ENCODE measurements around the gene SMIM41.

The SMIM41 gene

DNA sequence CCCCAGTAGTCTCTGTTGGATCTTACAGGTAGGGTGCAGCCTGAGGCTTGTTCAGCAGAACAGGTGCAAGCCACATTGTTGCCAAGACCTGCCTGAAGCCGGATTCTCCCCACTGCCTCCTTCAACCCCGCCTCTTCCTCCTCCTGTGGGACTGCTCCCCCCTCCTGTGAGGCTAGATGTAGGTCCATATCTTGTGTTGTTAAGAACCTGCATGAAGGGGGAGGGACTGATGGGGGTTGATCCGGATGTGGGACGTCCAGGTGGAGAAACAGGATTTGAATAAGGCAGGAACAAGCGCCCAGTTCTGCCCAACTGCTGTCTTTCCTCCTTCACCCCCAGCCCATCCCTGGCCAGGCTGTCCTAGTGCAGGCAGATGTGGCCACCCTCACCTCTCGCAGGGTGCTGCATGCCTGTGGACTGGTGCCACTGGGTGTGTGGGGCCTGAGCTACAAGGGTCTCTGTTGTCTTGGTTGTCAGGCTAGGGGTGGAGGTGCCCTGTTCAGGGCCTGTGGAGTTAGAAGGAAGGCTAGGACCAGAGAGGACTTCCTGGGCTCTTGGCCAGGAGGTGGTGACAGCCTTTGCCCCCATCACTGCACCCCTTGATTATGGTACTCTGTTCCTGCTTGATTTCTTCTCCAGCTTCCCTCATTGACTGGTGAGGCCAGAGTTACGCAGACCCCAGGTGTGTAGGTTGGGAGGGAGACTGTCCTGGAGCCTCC is 26.9 kb upstream of the SMIM41 start:
- DNase-seq = no peak

DNA sequence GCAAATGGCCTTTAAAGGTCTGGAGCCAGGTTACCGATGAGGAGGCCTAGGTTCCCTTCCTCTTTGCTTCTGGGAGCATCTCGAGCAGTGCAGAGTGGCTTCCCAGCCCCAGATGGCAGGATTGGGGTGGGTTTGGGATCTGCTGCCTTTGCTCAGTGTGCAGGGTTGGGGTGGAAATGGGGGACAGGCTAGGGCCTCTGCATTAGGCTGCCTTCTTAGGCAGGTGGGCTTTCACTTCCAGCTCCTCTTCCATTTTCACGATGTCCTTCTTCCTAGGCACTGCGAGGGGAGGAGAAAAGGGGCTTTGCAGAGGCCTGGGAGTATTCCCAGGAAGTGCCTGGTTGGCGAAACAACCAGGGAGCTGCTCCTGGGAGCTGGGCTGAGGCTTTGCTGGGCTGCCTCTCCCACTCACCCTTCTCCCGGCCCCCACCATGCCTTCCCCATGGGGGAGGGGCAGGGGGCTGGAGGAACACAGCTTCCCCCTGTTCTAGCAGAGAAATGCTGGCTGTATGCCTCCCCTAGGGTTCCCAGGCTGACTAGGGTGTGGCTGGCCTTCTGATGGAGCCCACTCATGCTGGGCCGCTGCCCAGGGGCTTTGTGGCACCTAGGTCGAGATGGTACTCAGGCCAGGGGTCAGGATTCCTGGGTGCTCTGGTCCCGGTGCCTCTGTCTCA is 25.8 kb upstream of the SMIM41 start:
- no peak for DNase-seq

DNA sequence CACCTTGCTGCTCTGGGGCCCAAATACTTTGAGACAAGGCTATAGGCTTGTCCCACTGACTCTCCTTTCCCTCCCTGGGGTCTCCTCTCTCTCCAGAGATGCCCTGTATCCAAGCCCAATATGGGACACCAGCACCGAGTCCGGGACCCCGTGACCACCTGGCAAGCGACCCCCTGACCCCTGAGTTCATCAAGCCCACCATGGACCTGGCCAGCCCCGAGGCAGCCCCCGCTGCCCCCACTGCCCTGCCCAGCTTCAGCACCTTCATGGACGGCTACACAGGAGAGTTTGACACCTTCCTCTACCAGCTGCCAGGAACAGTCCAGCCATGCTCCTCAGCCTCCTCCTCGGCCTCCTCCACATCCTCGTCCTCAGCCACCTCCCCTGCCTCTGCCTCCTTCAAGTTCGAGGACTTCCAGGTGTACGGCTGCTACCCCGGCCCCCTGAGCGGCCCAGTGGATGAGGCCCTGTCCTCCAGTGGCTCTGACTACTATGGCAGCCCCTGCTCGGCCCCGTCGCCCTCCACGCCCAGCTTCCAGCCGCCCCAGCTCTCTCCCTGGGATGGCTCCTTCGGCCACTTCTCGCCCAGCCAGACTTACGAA is 25.2 kb upstream of the SMIM41 start:
- DNase-seq = no peak

DNA sequence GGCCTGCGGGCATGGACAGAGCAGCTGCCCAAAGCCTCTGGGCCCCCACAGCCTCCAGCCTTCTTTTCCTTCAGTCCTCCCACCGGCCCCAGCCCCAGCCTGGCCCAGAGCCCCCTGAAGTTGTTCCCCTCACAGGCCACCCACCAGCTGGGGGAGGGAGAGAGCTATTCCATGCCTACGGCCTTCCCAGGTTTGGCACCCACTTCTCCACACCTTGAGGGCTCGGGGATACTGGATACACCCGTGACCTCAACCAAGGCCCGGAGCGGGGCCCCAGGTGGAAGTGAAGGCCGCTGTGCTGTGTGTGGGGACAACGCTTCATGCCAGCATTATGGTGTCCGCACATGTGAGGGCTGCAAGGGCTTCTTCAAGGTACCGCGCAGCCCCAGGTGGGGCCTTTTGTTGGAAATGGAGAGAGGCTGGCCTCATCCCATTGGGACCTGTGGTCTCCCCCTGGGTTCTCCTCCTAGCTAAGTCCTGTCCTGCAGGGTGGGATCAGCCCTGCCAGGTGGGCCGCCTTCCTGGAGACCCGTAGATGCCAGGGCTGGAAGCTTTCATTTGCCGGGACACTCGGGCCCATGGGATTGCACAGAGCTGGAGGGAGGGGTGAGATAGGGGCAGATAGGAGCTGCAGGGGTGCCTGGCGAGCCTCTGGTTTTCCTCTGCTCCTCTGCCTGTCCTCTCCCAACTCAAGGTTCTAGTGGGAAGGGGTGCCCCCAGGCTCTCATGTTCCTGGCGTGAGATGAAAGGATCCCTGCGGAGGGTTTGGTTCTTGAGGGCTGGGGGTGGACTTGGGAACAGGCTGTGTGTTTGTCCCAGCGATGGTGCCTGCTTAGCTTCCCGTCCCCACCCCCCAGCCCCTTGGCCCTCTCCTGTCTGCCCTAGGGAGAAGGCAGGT is 24.4 kb upstream of the SMIM41 start:
- no peak for DNase-seq

DNA sequence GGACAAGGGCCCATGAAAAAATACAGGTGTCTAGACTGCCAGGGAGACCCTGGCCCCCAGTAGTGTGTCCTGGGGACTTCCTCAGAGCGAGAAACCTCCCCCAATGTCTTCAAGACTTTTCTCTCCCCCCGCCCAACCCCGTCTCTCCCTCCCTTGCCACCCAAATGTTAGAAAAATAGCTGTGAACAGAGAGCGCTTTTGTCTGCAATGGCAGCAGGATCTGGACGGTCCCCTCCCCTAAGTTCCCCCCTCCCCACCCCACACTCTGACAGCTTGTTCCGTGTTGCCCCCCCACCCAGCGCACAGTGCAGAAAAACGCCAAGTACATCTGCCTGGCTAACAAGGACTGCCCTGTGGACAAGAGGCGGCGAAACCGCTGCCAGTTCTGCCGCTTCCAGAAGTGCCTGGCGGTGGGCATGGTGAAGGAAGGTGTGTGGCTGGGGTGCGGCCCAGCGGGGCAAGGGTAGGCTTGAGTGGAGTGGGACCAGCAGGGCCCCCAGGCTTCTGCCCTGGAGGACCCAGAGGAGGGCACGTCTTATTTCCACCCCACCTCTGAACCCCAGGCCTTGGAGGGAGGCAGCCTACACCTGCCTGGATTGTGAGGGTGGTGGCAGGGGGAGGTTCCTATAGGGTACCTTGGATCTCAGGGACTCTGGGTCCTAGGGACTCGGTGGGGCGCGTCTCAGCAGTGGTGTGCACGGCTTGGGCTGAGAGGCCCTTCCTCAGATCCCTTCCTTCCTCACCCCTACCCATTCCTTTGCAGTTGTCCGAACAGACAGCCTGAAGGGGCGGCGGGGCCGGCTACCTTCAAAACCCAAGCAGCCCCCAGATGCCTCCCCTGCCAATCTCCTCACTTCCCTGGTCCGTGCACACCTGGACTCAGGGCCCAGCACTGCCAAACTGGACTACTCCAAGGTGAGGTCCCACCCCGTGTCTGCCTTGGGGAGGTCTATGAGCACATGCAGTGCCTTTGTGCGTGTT is 23.5 kb upstream of the SMIM41 start:
- DNase-seq = no peak

DNA sequence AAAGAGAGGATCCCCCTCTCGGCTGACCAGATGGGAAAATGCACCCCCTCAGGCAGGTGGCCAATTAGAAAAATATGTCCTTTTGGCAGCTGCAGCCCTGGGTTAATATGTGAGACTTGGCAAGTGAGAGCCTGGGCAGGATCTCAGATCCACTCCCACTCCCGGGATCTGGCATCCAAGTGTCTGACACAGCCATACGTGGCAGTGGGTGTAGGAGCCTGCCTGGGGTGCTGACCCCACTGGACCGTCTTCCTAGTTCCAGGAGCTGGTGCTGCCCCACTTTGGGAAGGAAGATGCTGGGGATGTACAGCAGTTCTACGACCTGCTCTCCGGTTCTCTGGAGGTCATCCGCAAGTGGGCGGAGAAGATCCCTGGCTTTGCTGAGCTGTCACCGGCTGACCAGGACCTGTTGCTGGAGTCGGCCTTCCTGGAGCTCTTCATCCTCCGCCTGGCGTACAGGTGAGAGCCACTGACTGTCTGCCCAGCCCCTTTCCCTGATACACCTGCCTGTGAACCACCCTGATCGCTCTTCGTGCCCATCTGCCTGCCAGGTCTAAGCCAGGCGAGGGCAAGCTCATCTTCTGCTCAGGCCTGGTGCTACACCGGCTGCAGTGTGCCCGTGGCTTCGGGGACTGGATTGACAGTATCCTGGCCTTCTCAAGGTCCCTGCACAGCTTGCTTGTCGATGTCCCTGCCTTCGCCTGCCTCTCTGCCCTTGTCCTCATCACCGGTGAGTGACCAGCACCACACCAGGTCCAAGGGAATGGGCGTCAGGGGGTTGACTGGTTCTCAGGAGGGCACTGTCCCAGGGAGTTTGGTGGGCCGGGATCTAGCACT is 22.5 kb upstream of the SMIM41 start:
- no peak for DNase-seq

DNA sequence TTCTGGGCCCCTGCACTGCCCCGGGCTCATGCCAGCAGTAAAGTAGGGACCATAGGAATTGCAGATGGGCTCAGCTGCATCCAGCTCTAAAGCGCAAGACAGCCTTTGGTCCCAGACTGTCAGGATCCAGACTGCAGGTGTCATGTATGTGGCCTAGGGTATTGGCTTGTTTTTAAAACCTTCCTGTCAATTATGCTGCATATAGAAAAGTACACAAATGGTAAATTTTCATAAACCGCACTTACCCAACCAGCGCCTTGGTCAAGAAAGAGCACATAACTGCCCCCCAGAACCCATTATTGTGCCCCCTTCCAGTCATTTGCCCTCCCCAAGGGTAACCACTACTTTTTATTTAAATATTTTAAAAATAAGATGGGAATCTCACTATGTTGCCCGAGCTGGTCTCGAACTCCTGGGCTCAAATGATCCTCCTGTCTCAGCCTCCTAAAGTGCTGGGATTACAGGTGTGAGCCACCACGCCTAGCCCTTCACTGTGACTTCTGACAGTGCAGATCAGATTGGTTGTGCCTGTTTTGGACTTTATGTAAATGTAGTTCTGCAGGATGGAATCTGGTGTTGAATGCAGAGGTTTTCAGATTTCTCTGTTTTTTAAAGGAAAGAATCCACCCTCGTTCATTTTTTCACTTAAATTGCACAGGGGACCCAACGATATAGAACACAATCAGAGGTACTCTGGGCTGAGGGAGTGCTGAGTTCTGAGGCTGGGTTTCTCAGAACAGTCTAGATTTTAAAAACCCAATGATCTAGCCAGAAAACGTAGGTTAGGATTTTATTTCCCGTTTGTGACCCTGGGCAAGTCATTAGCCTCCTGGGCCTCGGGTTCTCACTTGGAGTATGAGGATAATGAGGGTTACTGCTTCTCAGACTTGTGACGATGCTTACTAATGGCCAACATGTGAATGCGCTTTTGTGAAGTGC is 21.6 kb upstream of the SMIM41 start:
- no peak for DNase-seq

DNA sequence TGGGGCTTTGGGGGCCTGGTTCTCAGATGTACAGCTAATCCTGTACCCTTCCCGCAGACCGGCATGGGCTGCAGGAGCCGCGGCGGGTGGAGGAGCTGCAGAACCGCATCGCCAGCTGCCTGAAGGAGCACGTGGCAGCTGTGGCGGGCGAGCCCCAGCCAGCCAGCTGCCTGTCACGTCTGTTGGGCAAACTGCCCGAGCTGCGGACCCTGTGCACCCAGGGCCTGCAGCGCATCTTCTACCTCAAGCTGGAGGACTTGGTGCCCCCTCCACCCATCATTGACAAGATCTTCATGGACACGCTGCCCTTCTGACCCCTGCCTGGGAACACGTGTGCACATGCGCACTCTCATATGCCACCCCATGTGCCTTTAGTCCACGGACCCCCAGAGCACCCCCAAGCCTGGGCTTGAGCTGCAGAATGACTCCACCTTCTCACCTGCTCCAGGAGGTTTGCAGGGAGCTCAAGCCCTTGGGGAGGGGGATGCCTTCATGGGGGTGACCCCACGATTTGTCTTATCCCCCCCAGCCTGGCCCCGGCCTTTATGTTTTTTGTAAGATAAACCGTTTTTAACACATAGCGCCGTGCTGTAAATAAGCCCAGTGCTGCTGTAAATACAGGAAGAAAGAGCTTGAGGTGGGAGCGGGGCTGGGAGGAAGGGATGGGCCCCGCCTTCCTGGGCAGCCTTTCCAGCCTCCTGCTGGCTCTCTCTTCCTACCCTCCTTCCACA is 20.7 kb upstream of the SMIM41 start:
- no peak for DNase-seq

DNA sequence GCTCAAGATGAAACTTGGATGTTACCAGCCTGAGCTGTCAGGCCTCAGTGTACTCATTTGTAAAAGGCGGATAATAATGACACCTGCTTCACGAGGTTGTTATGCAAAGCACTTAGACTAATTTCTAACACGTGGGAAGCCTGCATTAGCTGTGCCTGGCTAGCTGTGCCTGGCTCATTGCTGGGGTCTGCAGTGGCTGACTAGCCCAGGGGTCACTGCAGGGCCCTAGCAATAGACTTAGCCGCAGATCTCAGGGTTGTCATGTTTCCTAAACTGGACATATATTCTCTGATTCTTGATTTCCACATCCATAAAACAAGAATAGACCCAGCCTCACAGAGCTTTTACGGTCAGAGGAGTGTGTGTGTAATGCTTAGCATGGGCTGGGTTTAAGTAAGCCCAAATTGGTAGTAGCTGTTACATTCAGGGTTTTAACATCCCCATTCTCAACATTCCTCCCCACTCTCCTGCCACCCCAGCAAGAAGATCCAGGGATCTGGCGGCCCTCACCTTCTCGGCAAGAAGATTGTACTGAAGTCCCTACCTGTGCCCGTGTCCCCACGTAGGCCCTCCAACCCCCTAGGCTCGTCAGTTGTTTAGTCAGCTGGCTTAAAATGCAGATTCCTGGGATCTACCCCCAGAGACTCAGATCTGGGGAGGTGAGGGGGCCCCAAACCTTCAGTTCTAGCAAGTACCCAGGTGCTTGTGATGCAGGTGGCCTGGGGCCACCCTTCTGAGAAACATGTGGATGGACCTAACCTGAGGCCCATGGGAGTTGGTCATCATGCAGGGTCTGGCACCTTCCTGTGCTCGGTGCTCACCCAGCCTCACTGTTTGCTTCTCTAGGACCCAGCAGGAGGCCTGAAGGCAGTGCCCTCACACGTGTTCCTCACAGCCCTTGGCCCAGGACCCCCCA is 19.7 kb upstream of the SMIM41 start:
- no peak for DNase-seq

DNA sequence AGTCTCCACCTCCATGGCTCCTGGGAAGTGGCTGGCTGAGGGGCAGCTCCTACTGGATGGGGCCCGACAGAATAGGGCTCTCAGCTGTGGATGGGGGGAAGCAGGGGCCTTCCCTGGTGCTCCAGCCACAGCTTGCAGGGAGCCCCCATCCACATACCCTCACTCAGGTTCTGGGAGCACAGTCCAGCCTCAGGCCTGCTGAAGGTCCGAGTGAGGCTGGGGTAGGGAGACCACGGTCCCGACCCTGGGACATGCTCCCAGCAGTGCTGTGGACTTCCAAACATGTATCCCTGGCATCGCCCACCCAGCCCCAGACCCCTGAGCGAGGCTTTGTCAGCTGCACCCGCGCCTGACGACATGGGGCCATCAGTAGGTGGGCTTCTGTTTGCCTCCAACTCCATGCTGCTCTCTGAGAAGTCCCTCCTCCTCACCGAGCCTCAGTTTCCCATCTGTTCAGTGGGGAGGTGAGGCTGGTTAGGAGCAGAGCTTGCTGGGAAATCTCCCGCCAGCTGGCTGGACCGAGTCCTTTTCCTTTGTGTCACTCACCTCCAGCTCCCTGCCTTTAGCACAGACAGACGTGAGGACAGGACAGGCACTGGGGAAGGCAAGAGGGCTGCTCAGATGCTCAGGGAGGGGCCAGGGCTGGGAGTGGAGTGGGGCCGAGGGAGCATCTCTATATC is 18.9 kb upstream of the SMIM41 start:
- no peak for DNase-seq

DNA sequence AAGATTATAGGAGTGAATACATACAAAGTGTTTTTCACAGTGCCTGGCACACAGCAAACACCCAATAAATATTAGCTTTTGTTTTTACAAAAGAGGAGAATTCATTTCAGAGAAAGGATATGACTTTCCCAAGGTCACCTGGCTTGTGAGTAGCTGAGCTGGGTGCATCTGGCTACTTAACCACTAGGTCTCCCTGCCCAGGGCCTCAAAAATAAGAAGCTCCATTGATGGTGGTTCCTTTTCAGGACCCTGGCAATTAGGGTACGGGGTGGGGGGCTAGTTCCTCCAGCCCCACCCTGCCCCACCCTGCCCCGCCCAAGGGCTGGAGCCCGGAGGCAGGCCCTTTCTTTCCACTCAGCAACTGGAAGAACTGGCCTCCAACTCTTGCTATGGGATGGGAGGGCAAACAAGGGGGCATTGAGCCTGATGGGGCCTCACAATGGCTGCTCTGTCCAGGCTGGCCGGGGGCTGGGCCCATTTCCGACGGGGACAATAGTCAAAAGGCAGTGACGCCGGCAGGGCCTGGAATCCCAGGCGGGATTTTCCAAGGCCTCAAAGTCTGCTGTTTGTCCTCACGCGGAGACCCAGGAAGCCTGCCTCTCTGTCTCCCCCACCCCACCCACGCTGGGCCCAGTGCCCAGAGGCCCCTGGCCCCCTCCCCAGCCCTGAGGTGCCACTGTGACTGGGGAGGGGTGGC is 17.9 kb upstream of the SMIM41 start:
- no peak for DNase-seq

DNA sequence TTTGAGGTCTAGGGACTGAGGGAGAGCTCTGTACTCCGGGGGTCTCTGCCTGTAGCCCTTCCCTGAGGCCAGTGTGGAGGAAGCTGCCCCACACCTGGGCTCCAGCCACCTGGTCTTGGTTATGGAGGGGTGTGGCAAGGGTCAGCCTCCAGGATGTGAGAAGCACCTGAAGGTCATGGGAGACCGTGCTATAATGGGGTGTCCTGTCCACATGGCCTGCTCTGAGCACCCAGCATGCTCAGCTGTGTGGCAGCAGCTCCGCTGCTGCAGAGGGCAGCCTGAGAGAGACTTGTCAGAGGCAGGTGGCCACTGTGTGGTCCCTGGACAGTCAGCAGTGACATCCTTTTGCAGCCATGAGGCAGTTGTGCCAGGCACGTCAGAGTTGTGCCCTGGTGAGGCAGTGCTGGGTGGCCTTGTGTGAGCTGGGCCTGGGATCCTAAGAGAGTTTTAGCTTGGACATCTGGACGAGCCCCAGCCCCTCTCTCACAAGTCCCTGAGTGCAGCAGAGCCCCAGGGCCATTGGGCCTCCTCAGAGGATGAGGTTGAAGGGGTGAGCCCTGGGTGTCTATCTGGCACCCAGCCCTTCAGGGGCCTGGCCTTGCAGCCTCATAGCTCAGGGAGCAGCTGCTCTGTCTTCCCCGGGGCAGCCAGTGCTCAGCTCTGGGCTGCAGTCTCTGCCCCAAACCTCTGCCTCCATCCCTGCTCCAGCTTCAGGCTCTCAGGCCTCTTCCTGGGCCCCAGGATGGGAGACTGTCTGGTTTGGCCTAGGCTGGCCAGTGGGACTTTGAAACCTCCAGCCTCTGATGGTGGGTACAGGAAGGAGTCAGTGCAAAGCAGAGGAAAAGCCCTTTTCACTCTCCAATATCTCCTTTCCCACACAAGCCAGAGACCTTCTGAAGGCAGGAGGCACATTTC is 17.1 kb upstream of the SMIM41 start:
- DNase-seq = no peak

DNA sequence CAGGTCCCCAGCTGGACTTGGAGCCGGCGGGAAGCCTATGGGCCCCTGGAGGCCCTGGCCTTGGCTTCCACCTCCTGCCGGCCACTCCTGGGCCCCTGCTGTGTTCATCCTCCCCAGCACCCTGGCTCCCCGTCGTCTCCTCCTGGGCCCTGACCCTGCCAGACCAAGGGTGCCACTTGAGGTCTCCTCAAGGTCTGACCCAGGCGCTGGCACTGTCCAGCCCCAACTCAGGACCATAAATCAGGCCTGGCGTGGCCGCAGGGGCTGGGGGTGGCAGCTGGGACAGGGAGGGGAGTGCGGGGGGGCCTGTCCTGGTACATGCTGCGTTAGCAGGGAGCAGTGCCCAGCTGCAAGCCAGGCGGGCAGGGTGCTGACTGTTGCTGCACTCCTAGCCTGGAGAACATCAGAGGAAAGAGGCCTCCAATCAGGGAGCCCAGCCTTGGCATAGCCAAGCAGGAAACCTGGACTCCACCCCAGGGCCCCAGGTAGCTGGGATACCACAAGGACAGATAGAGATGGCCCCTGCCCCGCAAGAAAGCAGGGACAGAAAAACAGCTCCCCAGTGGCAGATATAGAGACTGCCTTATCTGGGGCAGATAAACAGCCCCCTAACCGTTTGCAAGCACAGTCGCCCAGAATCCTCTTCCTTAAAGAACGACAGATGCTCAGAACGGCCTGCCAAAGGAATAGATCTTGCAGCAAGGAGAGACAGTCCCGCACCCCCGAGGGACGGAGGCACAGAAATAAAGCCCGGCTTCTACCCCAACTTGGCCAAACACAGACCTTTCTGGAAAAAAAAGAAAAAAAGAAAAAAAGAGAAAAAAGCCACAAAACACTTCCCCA is 16.2 kb upstream of the SMIM41 start:
- DNase-seq = no peak

DNA sequence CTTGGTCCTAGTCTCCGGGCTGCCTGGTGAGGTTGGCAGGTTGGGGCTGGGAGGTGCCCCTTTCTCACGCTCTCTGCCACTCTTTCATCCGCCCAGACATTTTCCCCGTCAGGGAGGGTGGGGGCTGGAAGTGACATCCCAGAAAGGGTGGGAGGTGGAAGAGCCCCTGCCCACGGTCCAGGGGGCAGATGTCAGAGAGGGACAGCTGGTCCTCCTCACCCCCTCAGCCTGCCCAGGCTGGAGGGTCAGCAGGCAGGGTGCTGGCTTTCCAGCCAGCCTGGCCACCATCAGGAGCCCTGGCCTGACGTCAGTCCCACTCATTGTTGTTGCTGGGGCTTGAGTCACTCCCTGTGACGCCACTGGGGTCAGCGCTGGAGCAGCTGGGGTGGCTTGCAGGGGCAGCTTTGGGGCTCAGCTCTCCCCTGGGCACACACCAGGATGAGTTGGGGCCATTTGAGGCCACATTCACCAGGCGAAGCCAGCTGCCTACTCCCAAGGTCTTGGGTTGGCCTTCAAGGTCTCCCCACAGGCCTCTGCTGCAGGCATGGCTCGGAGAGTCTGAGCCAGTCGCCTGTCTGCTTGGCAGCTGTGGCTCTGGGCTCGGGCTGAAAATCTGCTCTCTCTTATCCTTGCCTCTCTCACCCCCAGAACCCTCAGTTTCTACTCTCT is 15.4 kb upstream of the SMIM41 start:
- peak; percentile 88 for DNase-seq
